Aorta (tissue), 5 donors: ENCODE results near the gene TSPAN10. TPM values are rescaled to one million over a fixed set of nuclear protein-coding genes. Genes with fewer than 3 reads are reported as not detected.

ENCODE experiments used
- ATAC-seq: fragments of 200-7000 bp; cut with Tn5 transposase; one replicate; pipeline ENCODE4 v1.9.1; 2022; ENCODE audit warnings: moderate library complexity; ENCODE audit not compliant: low FRiP score
- DNase-seq, 2 donors: peaks; one replicate each; pipeline ENCODE4 v3.0.0-alpha.2; 2020
- H3K27ac ChIP-seq, 2 donors: one replicate each; pipeline ENCODE4 v1.5.1; 2013; ENCODE audit warnings: low read length in 2 of 2, mild to moderate bottlenecking in 2 of 2, moderate library complexity in 2 of 2, control low read depth in 1 of 2, inconsistent platforms in 1 of 2, low read depth in 1 of 2
- H3K27me3 ChIP-seq, 2 donors: one replicate each; pipeline ENCODE4 v1.6.1; 2013; ENCODE audit warnings: control low read depth in 1 of 2, low read length in 1 of 2, mild to moderate bottlenecking in 1 of 2, moderate library complexity in 1 of 2; ENCODE audit not compliant: insufficient read depth in 2 of 2, control insufficient read depth in 1 of 2
- H3K36me3 ChIP-seq, 2 donors: one replicate each; pipeline ENCODE4 v1.6.1; 2013; ENCODE audit warnings: control low read depth in 1 of 2, low read length in 1 of 2, mild to moderate bottlenecking in 1 of 2; ENCODE audit not compliant: insufficient read depth in 2 of 2, control insufficient read depth in 1 of 2
- H3K4me1 ChIP-seq, 2 donors: one replicate each; pipeline ENCODE4 v1.6.1; 2013; ENCODE audit warnings: low read length in 2 of 2, control low read depth in 1 of 2, mild to moderate bottlenecking in 1 of 2, moderate library complexity in 1 of 2; ENCODE audit not compliant: insufficient read depth in 2 of 2, control insufficient read depth in 1 of 2
- H3K4me3 ChIP-seq, 2 donors: one replicate each; pipeline ENCODE4 v1.5.1; 2013; ENCODE audit warnings: low read length in 2 of 2, control low read depth in 1 of 2, mild to moderate bottlenecking in 1 of 2
- H3K9me3 ChIP-seq: one replicate; pipeline ENCODE4 v1.6.1; 2013; ENCODE audit warnings: mild to moderate bottlenecking, low read length; ENCODE audit not compliant: control insufficient read depth
- WGBS, 2 donors: extraction: QIAGEN DNeasy Blood & Tissue Kit; methylation state at CpG; one replicate each; pipeline ENCODE4 v1.1.7; 2013; 5-methylcytosine and 5-hydroxymethylcytosine counted together
- intact Hi-C, 2 donors: fragments of 100-400 bp; cut with DNase I; formaldehyde crosslinking; loops; one replicate each; pipeline versions ENCODE4 v1.14.2 to v1.15.0; 2022
- polyA plus RNA-seq, 2 donors: library from polyadenylated mRNA; stranded (reverse); fragments of 200-250 nt; gene quantifications; one replicate each; pipeline ENCODE4 v1.2.3, GENCODE V29; 2013
- total RNA-seq, 2 donors: library from RNA; stranded (reverse); fragmentation: NEBNext Ultra II Directional; extraction: Animal tissue kit (Norgen Biotek cat#: 25700); gene quantifications; one replicate each; pipeline ENCODE4 v1.2.1, GENCODE V29; 2021
- donor health status: healthy with polysubstance abuse.
- donor health status: Bipolar disorder and iron deficiency.
- donor health status: DM: no; HTN: no; CAD: no.
- donor health status: DM: no; HTN: no; CAD: no.
- donor health status: DM: yes; HTN: yes; CAD: no.

TSPAN10 gene
- total and polyA plus RNA-seq, 4 donors = 0.25 to 0.66 (median 0.29) TPM

GRCh38 chr17:81603846-81604610 lies 33.0 kb upstream of the TSPAN10 start:
- intact Hi-C loops = loop anchor here (5.0 to 10.0 kb wide), 3 partner anchors 87 to 352 kb away; partner anchors contain the start of gene BAHCC1 (in 1 of the 2)
- no peak overlapping the region for H3K4me3 ChIP-seq
- no peaks in the 10 kb centered on the region for H3K4me1 ChIP-seq
- WGBS, 2 donors = 59 to 64% methylated on average over 11 of the region's 11 CpGs
- H3K27ac ChIP-seq = no peak overlapping the region
- H3K27me3 ChIP-seq = no peaks in the 10 kb centered on the region
- peaks cover 0 to 15% of the 10 kb centered on the region in 2 donors for H3K36me3 ChIP-seq
- DNase-seq (no peak), ATAC-seq (no peak)
- H3K9me3 ChIP-seq = no peaks in the 10 kb centered on the region

GRCh38 chr17:81607431-81607830 lies 29.6 kb upstream of the TSPAN10 start:
- H3K36me3 ChIP-seq = peaks cover 0 to 16% of the 10 kb centered on the region in 2 donors
- H3K27ac ChIP-seq = no peak overlapping the region
- H3K4me1 ChIP-seq = no peaks in the 10 kb centered on the region
- intact Hi-C loops = loop anchor here in 1 of 2 donors (5.0 to 10.0 kb wide), 2 partner anchors 213 to 355 kb away; partner anchors contain the start of gene BAHCC1
- ATAC-seq = no peak
- no peaks in the 10 kb centered on the region for H3K27me3 ChIP-seq
- no peak overlapping the region for H3K4me3 ChIP-seq
- no peaks in the 10 kb centered on the region for H3K9me3 ChIP-seq
- whole genome bisulfite sequencing, 2 donors = 63 to 70% methylated on average over 6 of the region's 6 CpGs
- no peak for DNase-seq

GRCh38 chr17:81608082-81608481 lies 28.9 kb upstream of the TSPAN10 start:
- H3K9me3 ChIP-seq = no peaks in the 10 kb centered on the region
- peaks cover 0 to 16% of the 10 kb centered on the region in 2 donors for H3K36me3 ChIP-seq
- no peak for DNase-seq
- H3K4me1 ChIP-seq = no peaks in the 10 kb centered on the region
- no peak overlapping the region for H3K4me3 ChIP-seq
- intact Hi-C loops = loop anchor here in 1 of 2 donors (5.0 to 10.0 kb wide), 2 partner anchors 213 to 356 kb away; partner anchors contain the start of gene BAHCC1
- no peak overlapping the region for H3K27ac ChIP-seq
- ATAC-seq = no peak
- WGBS, 2 donors = 95 to 96% methylated on average over 4 of the region's 4 CpGs
- H3K27me3 ChIP-seq = no peaks in the 10 kb centered on the region

GRCh38 chr17:81608605-81609004 lies 28.4 kb upstream of the TSPAN10 start:
- Histone ChIP-seq H3K4me3 (no peak overlapping the region), H3K36me3 (peaks cover 0 to 16% of the 10 kb centered on the region in 2 donors), H3K27ac (no peak overlapping the region), H3K4me1 (no peaks in the 10 kb centered on the region), H3K27me3 (no peaks in the 10 kb centered on the region), H3K9me3 (no peaks in the 10 kb centered on the region)
- ATAC-seq = no peak
- intact Hi-C loops = loop anchor here in 1 of 2 donors (5.0 to 10.0 kb wide), 2 partner anchors 214 to 356 kb away; partner anchors contain the start of gene BAHCC1
- WGBS, 2 donors = 88 to 91% methylated on average over 13 of the region's 13 CpGs
- DNase-seq = no peak

GRCh38 chr17:81609541-81610311 lies 27.3 kb upstream of the TSPAN10 start:
- H3K4me3 ChIP-seq = no peak overlapping the region
- H3K27ac ChIP-seq = no peak overlapping the region
- WGBS, 2 donors = 91 to 93% methylated on average over 19 of the region's 19 CpGs
- H3K27me3 ChIP-seq = no peaks in the 10 kb centered on the region
- no peaks in the 10 kb centered on the region for H3K4me1 ChIP-seq
- peaks cover 0 to 10% of the 10 kb centered on the region in 2 donors for H3K36me3 ChIP-seq
- intact Hi-C loops = loop anchor here in 1 of 2 donors (5.0 to 10.0 kb wide), 2 partner anchors 215 to 357 kb away; partner anchors contain the start of gene BAHCC1
- no peak for DNase-seq
- ATAC-seq = no peak
- no peaks in the 10 kb centered on the region for H3K9me3 ChIP-seq

GRCh38 chr17:81612172-81612970 lies 24.6 kb upstream of the TSPAN10 start:
- Histone ChIP-seq H3K36me3 (peaks cover 0 to 6% of the 10 kb centered on the region in 2 donors), H3K27ac (no peak overlapping the region), H3K27me3 (no peaks in the 10 kb centered on the region), H3K9me3 (no peaks in the 10 kb centered on the region), H3K4me3 (no peak overlapping the region), H3K4me1 (no peaks in the 10 kb centered on the region)
- whole genome bisulfite sequencing, 2 donors = 87 to 89% methylated on average over 16 of the region's 16 CpGs
- DNase-seq = no peak
- intact Hi-C loops = no loop called here
- no peak for ATAC-seq

- Histone ChIP-seq H3K4me3 (no peak overlapping the region), H3K9me3 (no peaks in the 10 kb centered on the region), H3K36me3 (peaks cover 0 to 3% of the 10 kb centered on the region in 2 donors), H3K4me1 (no peaks in the 10 kb centered on the region), H3K27me3 (no peaks in the 10 kb centered on the region), H3K27ac (no peak overlapping the region)
- ATAC-seq (no peak), DNase-seq (no peak)
- WGBS, 2 donors = 87 to 91% methylated on average over 4 of the region's 4 CpGs
- intact Hi-C loops = no loop called here
Observed at GRCh38 chr17:81615401-81615930, 21.5 kb upstream of the TSPAN10 start.

- no peak for DNase-seq
- Histone ChIP-seq H3K4me1 (no peaks in the 10 kb centered on the region), H3K9me3 (no peaks in the 10 kb centered on the region), H3K27me3 (no peaks in the 10 kb centered on the region), H3K4me3 (no peak overlapping the region), H3K27ac (no peak overlapping the region), H3K36me3 (peaks cover 0 to 12% of the 10 kb centered on the region in 2 donors)
- intact Hi-C loops = no loop called here
- ATAC-seq = no peak
- WGBS, 2 donors = 41 to 68% methylated on average over 7 of the region's 7 CpGs
Observed at GRCh38 chr17:81616877-81617276, 20.1 kb upstream of the TSPAN10 start.
